PFSK-1 (cell line): ENCODE results near the gene C12orf54. TPM values are rescaled to one million over a fixed set of nuclear protein-coding genes. Genes with fewer than 3 reads are reported as not detected.

ENCODE experiments used
- FOXP2 ChIP-seq: optimal IDR thresholded peaks from 2 replicates; pipeline ENCODE3; 2011; ENCODE audit warnings: borderline replicate concordance, control low read depth, inconsistent platforms; ENCODE audit not compliant: insufficient read depth; ENCODE audit errors: extremely low read length, extremely low read depth
- POLR2AphosphoS5 ChIP-seq: IDR thresholded peaks from 2 replicates; pipeline ENCODE4 v1.6.1; 2012; ENCODE audit warnings: low read depth, mild to moderate bottlenecking, control low read depth, low read length, moderate library complexity
- REST ChIP-seq, 2 experiments: IDR thresholded peaks; 2 replicates each; pipeline versions ENCODE4 v1.6.1 to v1.8.0; 2011 to 2012; ENCODE audit warnings: low read depth in 2 of 2, low read length in 2 of 2, control low read depth in 1 of 2, inconsistent platforms in 1 of 2, mild to moderate bottlenecking in 1 of 2, moderate library complexity in 1 of 2; ENCODE audit not compliant: insufficient read depth in 1 of 2
- SIN3A ChIP-seq: IDR thresholded peaks from 2 replicates; pipeline ENCODE4 v1.6.1; 2012; ENCODE audit warnings: mild to moderate bottlenecking, low read length, moderate library complexity, borderline replicate concordance; ENCODE audit not compliant: insufficient read depth
- TAF1 ChIP-seq: IDR thresholded peaks from 2 replicates; pipeline ENCODE4 v1.6.1; 2012; ENCODE audit warnings: low read length, control low read depth, borderline replicate concordance; ENCODE audit not compliant: insufficient read depth
- polyA plus RNA-seq: library from polyadenylated mRNA; unstranded; fragments of >200 nt; gene quantifications from one replicate; pipeline ENCODE4 v1.2.1, GENCODE V29; 2012; ENCODE audit warnings: low read depth, missing spikeins; ENCODE audit not compliant: insufficient read length

C12orf54 gene
- polyA plus RNA-seq, result 0.83 TPM

DNA sequence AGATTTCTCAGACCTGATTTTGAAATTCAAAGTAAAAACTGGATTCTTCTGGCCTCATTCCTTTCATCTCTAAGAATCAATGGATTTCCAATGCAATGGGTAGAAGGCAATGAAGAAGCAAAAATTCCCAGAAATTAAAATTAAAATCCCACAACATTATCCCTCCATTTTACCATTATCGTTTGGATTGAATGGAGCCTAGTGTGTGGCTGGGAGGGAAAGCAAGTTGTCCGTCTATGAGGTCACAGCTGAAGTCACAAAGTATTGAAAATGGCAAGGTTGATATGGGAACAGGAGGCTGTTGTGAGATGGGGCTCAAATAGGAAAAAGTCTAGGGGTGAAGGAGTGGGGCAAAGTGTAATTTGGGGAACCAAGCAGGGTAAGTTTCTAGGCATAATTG is at the start of gene C12orf54:
Gene C12orf54 (plus strand): TSS at position 301 of the 400 bp plus-strand sequence. CDS start 799 bp downstream, outside the sequence.
- no peak for TF ChIP-seq TAF1
- no peak for TF ChIP-seq REST (IDR thresholded peaks at IDR 0.05; ENCODE audit: insufficient read depth in 1 of 2, low read depth in 2 of 2, low read length in 2 of 2)
- no peak for TF ChIP-seq POLR2AphosphoS5
- no peak for TF ChIP-seq FOXP2
- TF ChIP-seq SIN3A, result no peak

DNA sequence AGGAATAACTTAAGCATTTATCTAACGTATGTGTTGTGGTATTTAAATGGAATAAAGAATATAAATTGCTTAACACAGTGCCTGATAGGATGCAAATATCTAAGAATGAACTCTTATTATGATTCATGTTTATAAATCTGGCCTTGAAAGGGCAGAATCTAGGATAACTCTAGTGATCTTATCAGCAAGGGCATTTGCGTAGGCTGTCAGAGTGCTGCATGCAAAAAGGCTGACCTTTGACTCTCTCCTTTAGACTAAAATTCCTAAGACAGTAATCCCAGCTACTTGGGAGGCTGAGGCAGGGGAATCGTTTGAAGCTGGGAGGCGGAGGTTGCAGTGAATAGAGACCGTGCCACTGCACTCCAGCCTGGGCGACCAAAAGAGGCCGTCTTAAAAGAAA is 41.2 kb upstream of the C12orf54 start:
- no peak for TF ChIP-seq REST (IDR thresholded peaks at IDR 0.05; ENCODE audit: insufficient read depth in 1 of 2, low read depth in 2 of 2, low read length in 2 of 2)
- no peak for TF ChIP-seq FOXP2
- TF ChIP-seq SIN3A, result no peak
- no peak for TF ChIP-seq POLR2AphosphoS5
- no peak for TF ChIP-seq TAF1

DNA sequence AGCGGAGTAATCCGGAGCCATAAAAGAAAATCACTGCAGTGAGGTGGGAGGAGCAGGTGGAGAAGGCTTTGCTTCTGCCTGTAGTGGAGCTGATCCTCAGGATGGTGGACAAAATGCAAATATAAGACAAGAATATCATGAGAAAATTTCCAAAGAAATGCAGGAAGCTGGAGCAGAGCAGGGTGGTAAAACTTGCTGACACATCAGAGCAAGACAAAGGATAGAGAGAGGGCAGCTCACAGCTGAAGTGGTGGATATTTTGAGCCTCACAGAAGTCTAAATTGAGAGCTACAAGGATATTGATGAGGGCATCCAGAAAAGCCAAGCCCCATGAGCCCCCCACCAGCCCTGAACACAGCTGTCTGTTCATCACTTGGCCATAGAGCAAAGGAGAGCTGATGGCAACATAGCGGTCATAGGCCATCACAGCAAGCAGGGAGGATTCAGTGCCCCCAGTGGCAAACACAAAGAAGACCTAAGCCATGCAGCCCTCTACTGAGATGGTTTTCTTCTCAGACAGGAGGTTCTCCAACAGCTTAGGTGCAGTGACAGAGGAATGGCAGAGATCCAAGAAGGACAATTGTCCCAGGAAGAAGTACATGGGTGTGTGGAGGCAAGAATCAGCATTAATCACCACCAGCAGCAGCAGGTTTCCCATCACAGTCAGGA is 40.0 kb upstream of the C12orf54 start:
- no peak for TF ChIP-seq POLR2AphosphoS5
- TF ChIP-seq REST (IDR thresholded peaks at IDR 0.05; ENCODE audit: insufficient read depth in 1 of 2, low read depth in 2 of 2, low read length in 2 of 2), result no peak
- TF ChIP-seq FOXP2, result no peak
- TF ChIP-seq SIN3A, result no peak

DNA sequence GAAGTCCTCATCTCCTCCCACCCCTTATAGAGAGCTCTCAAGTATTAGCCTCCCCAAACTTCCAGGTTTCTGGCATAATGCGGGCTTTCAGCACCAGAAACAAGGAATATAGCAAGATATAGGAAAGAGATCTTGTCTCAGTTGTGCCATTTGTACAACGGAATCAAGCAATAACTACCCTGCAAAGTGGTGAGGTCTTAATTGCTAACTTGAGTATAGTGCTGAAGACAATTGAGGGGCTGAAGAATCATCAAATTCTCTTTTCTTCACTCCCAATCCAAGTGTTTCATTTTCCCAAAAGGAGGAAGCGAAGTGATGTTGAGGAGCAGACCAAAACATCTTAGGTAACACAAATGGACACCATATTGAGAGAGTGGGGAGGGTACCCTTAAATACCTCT is 36.8 kb upstream of the C12orf54 start:
- TF ChIP-seq TAF1 (no peak), FOXP2 (no peak), REST (IDR thresholded peaks at IDR 0.05; ENCODE audit: insufficient read depth in 1 of 2, low read depth in 2 of 2, low read length in 2 of 2) (no peak), POLR2AphosphoS5 (no peak), SIN3A (no peak)
